ENCODE results near the gene MITF.

- TF ChIP-seq POLR2AphosphoS5 (IDR thresholded peaks at IDR 0.05; ENCODE audit: borderline replicate concordance, low read depth, low read length) = peak; percentile 23; the same call in 1 of the 2 replicates
- TF ChIP-seq EZH2 (IDR thresholded peaks at IDR 0.05) = no peak
Measured at GRCh38 chr3:69770976-69771634, 31.8 kb downstream of the MITF start.
